Stimulated activated CD8-positive, alpha-beta memory T cell treated with anti-CD3 and anti-CD28 coated beads, Interleukin-7, amount 100 ng/mL, for 24 hours (primary cell): ENCODE data around the gene ACADVL.

ENCODE experiments used
- DNase-seq: peaks from one replicate; pipeline ENCODE4 v3.0.0-alpha.2; 2020; ENCODE audit warnings: low read depth

Gene ACADVL

GRCh38 chr17:7252176-7253043 lies 32.7 kb downstream of the ACADVL start, which contains the start of gene ELP5:
Gene ELP5 (plus strand): TSS chr17:7252215. CDS start chr17:7252551, 336 bp downstream.
- peak; percentile 80 for DNase-seq

GRCh38 chr17:7253082-7253481 lies 33.3 kb downstream of the ACADVL start:
- no peak for DNase-seq

GRCh38 chr17:7254511-7254910 lies 34.8 kb downstream of the ACADVL start:
- DNase-seq, result no peak

GRCh38 chr17:7256766-7257456 lies 37.2 kb downstream of the ACADVL start:
- no peak for DNase-seq

GRCh38 chr17:7258731-7259554 lies 39.2 kb downstream of the ACADVL start:
- DNase-seq, result no peak

GRCh38 chr17:7259555-7259889 lies 39.8 kb downstream of the ACADVL start:
- no peak for DNase-seq

GRCh38 chr17:7260151-7260550 lies 40.4 kb downstream of the ACADVL start:
- DNase-seq, result no peak

- no peak for DNase-seq
Measured at GRCh38 chr17:7260651-7261378, 41.1 kb downstream of the ACADVL start.

GRCh38 chr17:7261379-7262191 lies 41.8 kb downstream of the ACADVL start:
- no peak for DNase-seq

GRCh38 chr17:7262192-7262934 lies 42.6 kb downstream of the ACADVL start, which contains the start of gene CLDN7:
Gene CLDN7 (minus strand): TSS chr17:7262478. CDS start chr17:7262043, 435 bp downstream.
- no peak for DNase-seq

GRCh38 chr17:7262935-7263800 lies 43.4 kb downstream of the ACADVL start:
- no peak for DNase-seq

GRCh38 chr17:7263801-7264078 lies 44.0 kb downstream of the ACADVL start:
- no peak for DNase-seq

- DNase-seq, result no peak
Measured at GRCh38 chr17:7266784-7267183, 47.0 kb downstream of the ACADVL start.
